ENCODE data around the gene CEP85L. TPM values are rescaled to one million over a fixed set of nuclear protein-coding genes. Genes with fewer than 3 reads are reported as not detected.
"Not testable (repeated sequence)": the region's sequence is repeated elsewhere in the genome, so short reads cannot be mapped to it uniquely, and the experiment has no call there.

CEP85L gene
- total RNA-seq, 1 experiment from 2014 or later, result 4.9 TPM

DNA sequence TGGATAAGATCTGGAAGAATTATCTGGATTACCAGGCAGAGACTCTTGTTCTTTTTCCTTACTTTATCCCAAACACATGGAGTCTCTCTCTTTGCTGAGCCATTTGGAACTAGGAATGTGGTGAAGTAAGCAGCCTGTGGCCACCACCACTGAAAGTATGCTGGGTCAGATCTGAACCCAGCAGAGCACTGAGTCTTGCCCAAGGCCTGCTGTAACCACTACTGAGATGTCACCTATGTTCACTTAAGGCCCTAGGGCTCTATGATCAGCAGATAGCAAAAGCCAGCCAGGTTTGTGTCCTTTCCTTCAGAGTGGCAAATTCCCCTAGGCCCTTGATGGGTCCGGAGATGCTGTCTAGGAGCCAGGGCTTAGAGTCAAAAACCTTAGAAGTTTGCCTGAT is 206.6 kb downstream of the CEP85L start (continued):
- TF ChIP-seq, protein P1, sequence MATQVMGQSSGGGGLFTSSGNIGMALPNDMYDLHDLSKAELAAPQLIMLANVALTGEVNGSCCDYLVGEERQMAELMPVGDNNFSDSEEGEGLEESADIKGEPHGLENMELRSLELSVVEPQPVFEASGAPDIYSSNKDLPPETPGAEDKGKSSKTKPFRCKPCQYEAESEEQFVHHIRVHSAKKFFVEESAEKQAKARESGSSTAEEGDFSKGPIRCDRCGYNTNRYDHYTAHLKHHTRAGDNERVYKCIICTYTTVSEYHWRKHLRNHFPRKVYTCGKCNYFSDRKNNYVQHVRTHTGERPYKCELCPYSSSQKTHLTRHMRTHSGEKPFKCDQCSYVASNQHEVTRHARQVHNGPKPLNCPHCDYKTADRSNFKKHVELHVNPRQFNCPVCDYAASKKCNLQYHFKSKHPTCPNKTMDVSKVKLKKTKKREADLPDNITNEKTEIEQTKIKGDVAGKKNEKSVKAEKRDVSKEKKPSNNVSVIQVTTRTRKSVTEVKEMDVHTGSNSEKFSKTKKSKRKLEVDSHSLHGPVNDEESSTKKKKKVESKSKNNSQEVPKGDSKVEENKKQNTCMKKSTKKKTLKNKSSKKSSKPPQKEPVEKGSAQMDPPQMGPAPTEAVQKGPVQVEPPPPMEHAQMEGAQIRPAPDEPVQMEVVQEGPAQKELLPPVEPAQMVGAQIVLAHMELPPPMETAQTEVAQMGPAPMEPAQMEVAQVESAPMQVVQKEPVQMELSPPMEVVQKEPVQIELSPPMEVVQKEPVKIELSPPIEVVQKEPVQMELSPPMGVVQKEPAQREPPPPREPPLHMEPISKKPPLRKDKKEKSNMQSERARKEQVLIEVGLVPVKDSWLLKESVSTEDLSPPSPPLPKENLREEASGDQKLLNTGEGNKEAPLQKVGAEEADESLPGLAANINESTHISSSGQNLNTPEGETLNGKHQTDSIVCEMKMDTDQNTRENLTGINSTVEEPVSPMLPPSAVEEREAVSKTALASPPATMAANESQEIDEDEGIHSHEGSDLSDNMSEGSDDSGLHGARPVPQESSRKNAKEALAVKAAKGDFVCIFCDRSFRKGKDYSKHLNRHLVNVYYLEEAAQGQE (IDR thresholded peaks at IDR 0.05; ENCODE audit: low read depth), result no peak
- no peak for TF ChIP-seq CBX3 (IDR thresholded peaks at IDR 0.05; ENCODE audit: low read depth)

DNA sequence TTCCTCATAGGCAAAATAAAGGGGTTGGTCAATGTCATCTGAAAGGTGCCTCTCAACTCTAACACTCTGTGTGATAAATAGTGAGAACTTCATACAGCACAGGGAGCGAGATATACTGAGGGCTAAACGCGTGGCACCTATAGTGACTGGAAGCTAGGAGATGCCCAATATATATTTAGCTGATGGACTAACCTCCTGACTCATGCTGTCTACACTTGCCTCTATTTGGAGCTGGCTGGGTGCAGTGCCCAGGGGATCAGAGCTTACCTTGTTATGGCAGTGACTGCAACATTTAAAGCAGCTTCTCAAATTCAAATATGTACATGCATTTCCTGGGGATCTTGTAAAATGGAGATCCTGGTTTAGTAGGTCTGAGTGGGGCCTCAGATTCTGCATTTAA is 214.9 kb downstream of the CEP85L start:
- ATAC-seq, result no peak
- CTCF ChIA-PET, result no interaction called here

DNA sequence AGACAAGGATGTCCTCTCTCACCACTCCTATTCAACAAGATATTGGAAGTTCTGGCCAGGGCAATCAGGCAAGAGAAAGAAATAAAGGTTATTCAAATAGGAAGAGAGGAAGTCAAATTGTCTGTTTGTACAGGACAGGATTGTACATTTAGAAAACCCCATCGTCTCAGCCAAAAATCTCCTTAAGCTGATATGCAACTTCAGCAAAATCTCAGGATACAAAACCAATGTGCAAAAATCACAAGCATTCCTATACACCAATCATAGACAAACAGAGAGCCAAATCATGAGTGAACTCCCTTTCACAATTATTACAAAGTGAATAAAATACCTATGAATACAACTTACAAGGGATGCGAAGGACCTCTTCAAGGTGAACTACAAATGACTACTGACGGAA is 217.2 kb downstream of the CEP85L start:
- RAD21 ChIA-PET (ENCODE audit: low non-redundant PET in 1 of 2, low total read pairs in 2 of 2, uncharacterized antibody in 2 of 2, unreplicated experiment in 2 of 2); H3K9ac ChIP-seq (ENCODE audit: low read length); H3K79me2 ChIP-seq (ENCODE audit: insufficient read depth, low read length); BruUV-seq (replicated peaks); H2AFZ ChIP-seq (ENCODE audit: low read depth, low read length, poor library complexity, severe bottlenecking); ATAC-seq; POLR2A ChIA-PET; H3K9me2 ChIP-seq (ENCODE audit: insufficient read depth); H3K36me3 ChIP-seq (ENCODE audit: control insufficient read depth in 1 of 2, insufficient read depth in 2 of 2, low read length in 2 of 2); H4K20me1 ChIP-seq (ENCODE audit: insufficient read depth); H3K9me3 ChIP-seq (ENCODE audit: control insufficient read depth in 1 of 2, insufficient read depth in 1 of 2, low read depth in 1 of 2, low read length in 2 of 2); H3K4me1 ChIP-seq (ENCODE audit: control insufficient read depth in 1 of 2, insufficient read depth in 2 of 2, low read length in 2 of 2); DNase-seq (ENCODE audit: low read depth, low spot score); H3K27me3 ChIP-seq (ENCODE audit: insufficient read depth, low read length); CTCF ChIA-PET; H3K4me3 ChIP-seq (replicated peaks in 1 of 2; ENCODE audit: low read depth in 1 of 2, low read length in 2 of 2); H3K27ac ChIP-seq (ENCODE audit: low read depth, low read length); H3K4me2 ChIP-seq (ENCODE audit: low read length); intact Hi-C loops (cut with micrococcal nuclease): not testable (repeated sequence)

More for the DNA sequence above, 214.9 kb downstream of the CEP85L start:
- intact Hi-C loops (cut with micrococcal nuclease), result no loop called here
- no peaks in the 10 kb centered on the region for H3K27me3 ChIP-seq (ENCODE audit: insufficient read depth, low read length)
- no TSS peak for BruUV-seq (replicated peaks)
- ChIA-PET RAD21 (ENCODE audit: low non-redundant PET in 1 of 2, low total read pairs in 2 of 2, uncharacterized antibody in 2 of 2, unreplicated experiment in 2 of 2) (no interaction called here), POLR2A (no interaction called here)
- no peak overlapping the region for H2AFZ ChIP-seq (ENCODE audit: low read depth, low read length, poor library complexity, severe bottlenecking)
- H3K9me3 ChIP-seq (ENCODE audit: control insufficient read depth in 1 of 2, insufficient read depth in 1 of 2, low read depth in 1 of 2, low read length in 2 of 2), result no peaks in the 10 kb centered on the region
- H3K4me1 ChIP-seq (ENCODE audit: control insufficient read depth in 1 of 2, insufficient read depth in 2 of 2, low read length in 2 of 2), result no peaks in the 10 kb centered on the region
- no peaks in the 10 kb centered on the region for H3K9me2 ChIP-seq (ENCODE audit: insufficient read depth)
- H4K20me1 ChIP-seq (ENCODE audit: insufficient read depth), result no peaks in the 10 kb centered on the region
- H3K9ac ChIP-seq (ENCODE audit: low read length), result no peak overlapping the region
- no peak overlapping the region for H3K27ac ChIP-seq (ENCODE audit: low read depth, low read length)
- H3K79me2 ChIP-seq (ENCODE audit: insufficient read depth, low read length), result no peaks in the 10 kb centered on the region
- H3K36me3 ChIP-seq (ENCODE audit: control insufficient read depth in 1 of 2, insufficient read depth in 2 of 2, low read length in 2 of 2), result no peaks in the 10 kb centered on the region
- H3K4me2 ChIP-seq (ENCODE audit: low read length), result no peak overlapping the region
- TF ChIP-seq, protein P2, sequence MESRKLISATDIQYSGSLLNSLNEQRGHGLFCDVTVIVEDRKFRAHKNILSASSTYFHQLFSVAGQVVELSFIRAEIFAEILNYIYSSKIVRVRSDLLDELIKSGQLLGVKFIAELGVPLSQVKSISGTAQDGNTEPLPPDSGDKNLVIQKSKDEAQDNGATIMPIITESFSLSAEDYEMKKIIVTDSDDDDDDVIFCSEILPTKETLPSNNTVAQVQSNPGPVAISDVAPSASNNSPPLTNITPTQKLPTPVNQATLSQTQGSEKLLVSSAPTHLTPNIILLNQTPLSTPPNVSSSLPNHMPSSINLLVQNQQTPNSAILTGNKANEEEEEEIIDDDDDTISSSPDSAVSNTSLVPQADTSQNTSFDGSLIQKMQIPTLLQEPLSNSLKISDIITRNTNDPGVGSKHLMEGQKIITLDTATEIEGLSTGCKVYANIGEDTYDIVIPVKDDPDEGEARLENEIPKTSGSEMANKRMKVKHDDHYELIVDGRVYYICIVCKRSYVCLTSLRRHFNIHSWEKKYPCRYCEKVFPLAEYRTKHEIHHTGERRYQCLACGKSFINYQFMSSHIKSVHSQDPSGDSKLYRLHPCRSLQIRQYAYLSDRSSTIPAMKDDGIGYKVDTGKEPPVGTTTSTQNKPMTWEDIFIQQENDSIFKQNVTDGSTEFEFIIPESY (IDR thresholded peaks at IDR 0.05; ENCODE audit: extremely low read depth, insufficient replicate concordance, low read length), result no peak
- TF ChIP-seq EZH2phosphoT487 (IDR thresholded peaks at IDR 0.05; ENCODE audit: borderline replicate concordance) (no peak), FOSL1 (IDR thresholded peaks at IDR 0.05; ENCODE audit: low read depth) (no peak), SP1 (IDR thresholded peaks at IDR 0.05; ENCODE audit: low read depth) (no peak), ELF1 (IDR thresholded peaks at IDR 0.05; ENCODE audit: borderline replicate concordance, low read depth) (no peak), YY1 (IDR thresholded peaks at IDR 0.05; ENCODE audit: extremely low read depth, insufficient replicate concordance, low read depth, low read length) (no peak)
- TF ChIP-seq, protein P3, sequence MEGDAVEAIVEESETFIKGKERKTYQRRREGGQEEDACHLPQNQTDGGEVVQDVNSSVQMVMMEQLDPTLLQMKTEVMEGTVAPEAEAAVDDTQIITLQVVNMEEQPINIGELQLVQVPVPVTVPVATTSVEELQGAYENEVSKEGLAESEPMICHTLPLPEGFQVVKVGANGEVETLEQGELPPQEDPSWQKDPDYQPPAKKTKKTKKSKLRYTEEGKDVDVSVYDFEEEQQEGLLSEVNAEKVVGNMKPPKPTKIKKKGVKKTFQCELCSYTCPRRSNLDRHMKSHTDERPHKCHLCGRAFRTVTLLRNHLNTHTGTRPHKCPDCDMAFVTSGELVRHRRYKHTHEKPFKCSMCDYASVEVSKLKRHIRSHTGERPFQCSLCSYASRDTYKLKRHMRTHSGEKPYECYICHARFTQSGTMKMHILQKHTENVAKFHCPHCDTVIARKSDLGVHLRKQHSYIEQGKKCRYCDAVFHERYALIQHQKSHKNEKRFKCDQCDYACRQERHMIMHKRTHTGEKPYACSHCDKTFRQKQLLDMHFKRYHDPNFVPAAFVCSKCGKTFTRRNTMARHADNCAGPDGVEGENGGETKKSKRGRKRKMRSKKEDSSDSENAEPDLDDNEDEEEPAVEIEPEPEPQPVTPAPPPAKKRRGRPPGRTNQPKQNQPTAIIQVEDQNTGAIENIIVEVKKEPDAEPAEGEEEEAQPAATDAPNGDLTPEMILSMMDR (IDR thresholded peaks at IDR 0.05 in 2 of 3, conservative IDR thresholded peaks at IDR 0.05 in 1 of 3; ENCODE audit: borderline replicate concordance in 1 of 3, insufficient read depth in 1 of 3, low read depth in 2 of 3, low read length in 2 of 3), result no peak
- DNase-seq (ENCODE audit: low read depth, low spot score), result no peak
- H3K4me3 ChIP-seq (replicated peaks in 1 of 2; ENCODE audit: low read depth in 1 of 2, low read length in 2 of 2), result no peak overlapping the region

Data from HCT116 (cell line).